GM23338 (cell line): ENCODE measurements around the gene RS1.

Experiments
- CREB1 ChIP-seq: fragments of 250-450 bp; sonication (Bioruptor Pico); IDR thresholded peaks from 2 replicates; pipeline ENCODE4 v1.5.0; 2020; ENCODE audit warnings: low read depth, mild to moderate bottlenecking, moderate library complexity
- EZH2 ChIP-seq: fragments of 200-600 bp; sonication (generic); IDR thresholded peaks from one replicate; pipeline ENCODE4 v1.8.0; 2017; ENCODE audit warnings: antibody characterized with exemption, mild to moderate bottlenecking, low read depth; ENCODE audit not compliant: unreplicated experiment
- EZH2phosphoT487 ChIP-seq: fragments of 200-600 bp; sonication (generic); IDR thresholded peaks from one replicate; pipeline ENCODE4 v1.8.1; 2018; ENCODE audit warnings: antibody characterized with exemption; ENCODE audit not compliant: unreplicated experiment
- JUNB ChIP-seq: IDR thresholded peaks from one replicate; pipeline ENCODE4 v1.6.1; 2016; ENCODE audit warnings: antibody characterized with exemption; ENCODE audit not compliant: unreplicated experiment
- NANOG ChIP-seq: IDR thresholded peaks from 2 replicates; pipeline ENCODE4 v1.6.1; 2016; ENCODE audit warnings: antibody characterized with exemption, borderline replicate concordance
- POLR2AphosphoS5 ChIP-seq: IDR thresholded peaks from 2 replicates; pipeline ENCODE4 v1.6.1; 2016; ENCODE audit warnings: antibody characterized with exemption, low read depth
- STAT1 ChIP-seq: IDR thresholded peaks from one replicate; pipeline ENCODE4 v1.6.1; 2016; ENCODE audit warnings: antibody characterized with exemption; ENCODE audit not compliant: unreplicated experiment
- ZNF331 ChIP-seq: fragments of 250-450 bp; sonication (Bioruptor Pico); IDR thresholded peaks from 2 replicates; pipeline ENCODE4 v1.5.0; 2020; ENCODE audit warnings: low read depth, mild to moderate bottlenecking, moderate library complexity
- TF ChIP-seq, protein P1 (sequence below), 2 experiments: fragments of 200-600 bp in 1 of 2; sonication (generic) in 1 of 2; conservative IDR thresholded peaks; 2 replicates each; pipeline versions ENCODE4 v1.5.1 to v1.6.1; 2016 to 2017; ENCODE audit warnings: antibody characterized with exemption in 2 of 2, low read depth in 2 of 2, mild to moderate bottlenecking in 2 of 2, moderate library complexity in 1 of 2
- TF ChIP-seq, protein P2 (sequence below): IDR thresholded peaks from one replicate; pipeline ENCODE4 v1.6.1; 2018; ENCODE audit warnings: antibody characterized with exemption; ENCODE audit not compliant: unreplicated experiment

DNA sequence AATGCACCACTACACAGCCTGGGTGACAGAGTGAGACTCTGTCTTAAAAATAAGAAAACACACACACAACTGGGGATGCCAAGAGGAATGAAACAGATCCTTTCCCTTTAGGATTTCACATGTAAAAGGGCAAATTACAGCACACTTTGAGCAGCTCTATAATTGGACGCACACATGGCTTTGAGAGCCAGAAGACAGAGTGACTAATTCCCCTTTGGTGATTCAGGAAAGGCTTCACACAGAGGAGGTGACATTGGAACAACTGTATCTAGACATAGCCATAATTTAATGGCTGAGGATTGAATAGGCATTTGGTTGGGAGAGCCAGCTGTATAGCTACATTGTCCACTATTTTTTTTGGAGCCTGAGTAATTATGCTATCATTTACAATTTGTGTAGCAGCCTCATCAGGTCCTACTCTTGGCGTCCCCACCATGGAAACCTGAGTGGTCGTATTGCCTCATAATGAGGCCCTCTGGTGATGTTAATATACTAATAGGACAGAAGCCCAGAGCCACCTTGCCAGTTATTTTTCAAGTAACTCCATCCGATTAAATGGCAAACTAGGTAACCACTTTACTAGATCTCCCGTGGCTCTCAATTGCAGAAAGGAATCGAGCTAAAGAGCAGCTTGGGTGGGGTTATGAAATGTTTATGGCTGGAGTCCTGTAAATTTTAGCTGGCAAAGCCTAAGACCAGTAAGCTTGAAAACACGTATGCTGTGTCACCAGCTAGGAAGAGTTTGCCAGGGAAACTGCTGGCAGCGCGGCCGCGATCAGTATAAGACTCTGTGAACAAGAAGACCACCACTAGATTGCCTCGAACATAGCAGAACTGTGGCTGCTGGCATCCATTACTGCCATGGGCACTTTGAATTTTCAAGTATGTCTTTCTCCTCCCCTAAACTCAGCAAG lies 27.1 kb upstream of the RS1 start:
- TF ChIP-seq, protein P1, sequence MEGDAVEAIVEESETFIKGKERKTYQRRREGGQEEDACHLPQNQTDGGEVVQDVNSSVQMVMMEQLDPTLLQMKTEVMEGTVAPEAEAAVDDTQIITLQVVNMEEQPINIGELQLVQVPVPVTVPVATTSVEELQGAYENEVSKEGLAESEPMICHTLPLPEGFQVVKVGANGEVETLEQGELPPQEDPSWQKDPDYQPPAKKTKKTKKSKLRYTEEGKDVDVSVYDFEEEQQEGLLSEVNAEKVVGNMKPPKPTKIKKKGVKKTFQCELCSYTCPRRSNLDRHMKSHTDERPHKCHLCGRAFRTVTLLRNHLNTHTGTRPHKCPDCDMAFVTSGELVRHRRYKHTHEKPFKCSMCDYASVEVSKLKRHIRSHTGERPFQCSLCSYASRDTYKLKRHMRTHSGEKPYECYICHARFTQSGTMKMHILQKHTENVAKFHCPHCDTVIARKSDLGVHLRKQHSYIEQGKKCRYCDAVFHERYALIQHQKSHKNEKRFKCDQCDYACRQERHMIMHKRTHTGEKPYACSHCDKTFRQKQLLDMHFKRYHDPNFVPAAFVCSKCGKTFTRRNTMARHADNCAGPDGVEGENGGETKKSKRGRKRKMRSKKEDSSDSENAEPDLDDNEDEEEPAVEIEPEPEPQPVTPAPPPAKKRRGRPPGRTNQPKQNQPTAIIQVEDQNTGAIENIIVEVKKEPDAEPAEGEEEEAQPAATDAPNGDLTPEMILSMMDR (conservative IDR thresholded peaks at IDR 0.05; ENCODE audit: low read depth in 2 of 2): no peak
- TF ChIP-seq, protein P2, sequence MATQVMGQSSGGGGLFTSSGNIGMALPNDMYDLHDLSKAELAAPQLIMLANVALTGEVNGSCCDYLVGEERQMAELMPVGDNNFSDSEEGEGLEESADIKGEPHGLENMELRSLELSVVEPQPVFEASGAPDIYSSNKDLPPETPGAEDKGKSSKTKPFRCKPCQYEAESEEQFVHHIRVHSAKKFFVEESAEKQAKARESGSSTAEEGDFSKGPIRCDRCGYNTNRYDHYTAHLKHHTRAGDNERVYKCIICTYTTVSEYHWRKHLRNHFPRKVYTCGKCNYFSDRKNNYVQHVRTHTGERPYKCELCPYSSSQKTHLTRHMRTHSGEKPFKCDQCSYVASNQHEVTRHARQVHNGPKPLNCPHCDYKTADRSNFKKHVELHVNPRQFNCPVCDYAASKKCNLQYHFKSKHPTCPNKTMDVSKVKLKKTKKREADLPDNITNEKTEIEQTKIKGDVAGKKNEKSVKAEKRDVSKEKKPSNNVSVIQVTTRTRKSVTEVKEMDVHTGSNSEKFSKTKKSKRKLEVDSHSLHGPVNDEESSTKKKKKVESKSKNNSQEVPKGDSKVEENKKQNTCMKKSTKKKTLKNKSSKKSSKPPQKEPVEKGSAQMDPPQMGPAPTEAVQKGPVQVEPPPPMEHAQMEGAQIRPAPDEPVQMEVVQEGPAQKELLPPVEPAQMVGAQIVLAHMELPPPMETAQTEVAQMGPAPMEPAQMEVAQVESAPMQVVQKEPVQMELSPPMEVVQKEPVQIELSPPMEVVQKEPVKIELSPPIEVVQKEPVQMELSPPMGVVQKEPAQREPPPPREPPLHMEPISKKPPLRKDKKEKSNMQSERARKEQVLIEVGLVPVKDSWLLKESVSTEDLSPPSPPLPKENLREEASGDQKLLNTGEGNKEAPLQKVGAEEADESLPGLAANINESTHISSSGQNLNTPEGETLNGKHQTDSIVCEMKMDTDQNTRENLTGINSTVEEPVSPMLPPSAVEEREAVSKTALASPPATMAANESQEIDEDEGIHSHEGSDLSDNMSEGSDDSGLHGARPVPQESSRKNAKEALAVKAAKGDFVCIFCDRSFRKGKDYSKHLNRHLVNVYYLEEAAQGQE: no peak
- TF ChIP-seq EZH2: no peak
- no peak for TF ChIP-seq NANOG
- no peak for TF ChIP-seq EZH2phosphoT487
- no peak for TF ChIP-seq POLR2AphosphoS5
- TF ChIP-seq CREB1: no peak
- TF ChIP-seq ZNF331: no peak
- TF ChIP-seq STAT1: no peak
- no peak for TF ChIP-seq JUNB
